Measurements from ENCODE around the gene ZNF630.
A peak's percentile ranks its signal among the peaks of the same experiment; 100 is the strongest.
"Not testable (repeated sequence)": the region's sequence is repeated elsewhere in the genome, so short reads cannot be mapped to it uniquely, and the experiment has no call there.

Gene ZNF630

DNA sequence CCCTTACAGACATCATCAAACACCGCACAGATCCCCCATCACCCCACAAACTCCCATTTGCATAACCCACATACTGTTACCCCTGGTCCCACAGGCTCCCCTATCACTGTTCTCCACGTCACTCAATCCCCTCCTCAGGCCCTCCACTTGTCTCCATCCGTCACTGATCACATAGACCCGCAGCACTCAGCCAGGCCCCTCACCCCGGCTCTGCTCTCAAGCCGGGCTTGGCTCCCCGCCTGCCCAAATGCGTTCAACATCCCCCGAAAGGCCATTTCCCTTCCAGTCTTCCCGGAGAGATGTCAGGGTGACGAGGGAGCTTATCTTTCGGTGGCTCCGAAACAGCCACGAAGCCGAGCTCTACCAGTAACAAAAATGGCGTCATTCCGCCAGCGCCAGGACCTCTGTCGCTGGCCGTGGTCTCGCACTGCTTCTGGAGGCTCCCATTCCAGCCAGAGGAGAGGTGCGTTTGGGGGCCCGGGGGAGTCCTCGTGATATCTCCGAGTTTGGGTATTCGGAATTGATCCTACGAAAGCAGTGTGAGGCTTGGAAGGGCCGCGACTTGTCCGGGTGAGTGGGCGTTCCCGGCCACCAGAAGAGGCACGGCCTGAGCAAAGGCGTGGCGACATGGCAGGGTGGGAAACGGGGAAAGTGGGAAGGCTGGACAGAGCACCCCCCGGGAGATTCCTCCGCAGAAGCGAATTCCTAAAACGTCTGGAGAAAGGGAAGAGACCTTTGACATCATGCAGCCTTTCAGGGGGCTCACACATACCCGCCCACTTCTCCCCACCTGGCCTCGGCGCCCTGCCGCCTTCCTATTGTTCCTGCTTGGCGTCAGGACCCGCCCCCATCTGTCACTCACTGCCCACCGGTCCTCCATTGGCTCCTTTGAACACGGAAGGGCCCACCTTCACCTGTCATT is at the start of gene ZNF630:
Gene ZNF630, minus strand, starts transcription at position 577 of the 922 bp plus-strand sequence. CDS start 4,754 bp downstream, outside the sequence.
- peak; percentile 38 for DNase-seq

DNA sequence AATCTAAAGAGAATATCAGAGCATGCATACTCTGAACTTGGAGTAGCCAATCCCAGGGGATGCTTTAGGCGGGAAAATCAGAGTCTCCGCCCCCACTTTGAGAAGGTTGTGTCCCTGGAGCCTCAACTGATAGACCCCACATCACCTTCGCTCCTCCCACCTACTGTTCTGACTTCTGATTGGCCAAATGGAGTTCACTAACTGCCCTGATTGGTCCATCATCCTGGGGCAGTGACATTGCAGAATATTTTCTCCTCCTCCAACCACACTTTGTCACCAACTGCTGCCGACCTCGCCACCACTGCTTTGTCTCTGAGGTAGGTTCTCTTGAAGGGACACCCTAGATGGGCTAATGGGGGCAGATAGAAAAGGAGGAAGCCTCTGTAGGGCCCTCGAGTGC is 36.3 kb upstream of the ZNF630 start:
- DNase-seq: no peak

DNA sequence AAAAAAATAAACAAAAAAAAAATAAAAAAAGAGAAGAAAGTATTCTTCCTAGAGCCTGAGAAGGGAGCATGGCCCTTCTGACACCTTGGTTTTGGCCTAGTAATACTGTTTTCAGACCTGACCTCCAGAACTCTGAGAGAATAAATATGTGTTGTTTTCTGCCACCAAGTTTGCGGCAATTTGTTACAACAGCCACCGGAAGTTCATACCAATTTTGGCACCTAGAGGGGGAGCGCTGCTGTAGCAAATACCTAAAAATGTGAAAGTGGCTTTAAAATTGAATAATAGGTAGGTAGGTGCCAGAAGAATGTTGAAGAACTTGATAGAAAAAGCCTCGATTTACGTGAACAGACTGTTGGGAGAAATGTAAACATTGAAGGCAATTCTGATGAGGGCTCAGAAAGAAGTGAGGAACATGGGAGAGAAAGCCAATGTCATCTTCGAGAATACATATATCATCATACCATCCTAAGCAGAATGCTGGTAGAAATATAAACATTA is 31.5 kb upstream of the ZNF630 start:
- DNase-seq: no peak

GRCh38 chrX:48101443-48101842 is 30.0 kb upstream of the ZNF630 start:
- no peak for DNase-seq

DNA sequence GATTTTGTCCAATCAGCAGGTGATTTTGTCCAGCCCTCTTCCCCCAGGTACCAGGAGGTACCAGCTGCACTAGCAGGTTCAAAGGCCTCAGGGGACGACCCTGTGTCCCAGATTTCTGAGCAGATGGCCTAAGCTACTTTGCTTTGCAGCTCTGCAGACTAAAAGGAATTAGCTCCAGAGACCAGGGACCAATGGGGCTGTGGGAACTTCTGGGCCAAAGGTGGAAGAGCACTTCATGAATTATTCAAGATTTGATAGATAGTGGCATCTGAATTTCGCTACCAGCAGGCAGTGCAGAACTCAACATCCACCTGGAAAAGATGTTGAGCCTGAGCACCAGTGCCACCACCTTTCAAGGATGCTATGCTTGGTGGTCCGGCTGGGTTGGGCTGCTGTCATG is 21.1 kb upstream of the ZNF630 start:
- not testable (repeated sequence) for DNase-seq

GRCh38 chrX:48090123-48090522 is 18.7 kb upstream of the ZNF630 start:
- DNase-seq: no peak

GRCh38 chrX:48086082-48086481 is 14.6 kb upstream of the ZNF630 start:
- DNase-seq: no peak

- no peak for DNase-seq
Observed at GRCh38 chrX:48083706-48084105, 12.3 kb upstream of the ZNF630 start.

DNA sequence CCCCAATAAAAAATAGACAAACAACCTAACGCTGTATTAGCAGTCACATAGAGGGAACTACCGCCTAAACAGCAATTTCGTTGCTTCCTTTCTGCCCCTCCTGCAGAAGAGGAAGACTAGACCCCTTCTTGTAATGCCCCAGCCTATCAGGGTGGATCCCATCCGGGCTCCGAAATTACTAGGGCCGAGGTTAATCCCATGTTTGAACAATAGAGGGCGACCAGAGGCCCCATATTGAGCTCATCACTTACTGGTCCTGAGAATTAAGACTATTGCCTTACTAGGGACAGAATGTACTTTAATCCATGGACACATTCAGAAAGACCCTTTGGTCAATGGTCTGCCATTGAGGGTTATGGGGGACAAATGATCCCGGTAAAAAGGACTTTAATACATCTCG is 11.8 kb upstream of the ZNF630 start:
- no peak for DNase-seq

- DNase-seq: no peak
Observed at GRCh38 chrX:48076343-48076742, 4.9 kb upstream of the ZNF630 start.

DNA sequence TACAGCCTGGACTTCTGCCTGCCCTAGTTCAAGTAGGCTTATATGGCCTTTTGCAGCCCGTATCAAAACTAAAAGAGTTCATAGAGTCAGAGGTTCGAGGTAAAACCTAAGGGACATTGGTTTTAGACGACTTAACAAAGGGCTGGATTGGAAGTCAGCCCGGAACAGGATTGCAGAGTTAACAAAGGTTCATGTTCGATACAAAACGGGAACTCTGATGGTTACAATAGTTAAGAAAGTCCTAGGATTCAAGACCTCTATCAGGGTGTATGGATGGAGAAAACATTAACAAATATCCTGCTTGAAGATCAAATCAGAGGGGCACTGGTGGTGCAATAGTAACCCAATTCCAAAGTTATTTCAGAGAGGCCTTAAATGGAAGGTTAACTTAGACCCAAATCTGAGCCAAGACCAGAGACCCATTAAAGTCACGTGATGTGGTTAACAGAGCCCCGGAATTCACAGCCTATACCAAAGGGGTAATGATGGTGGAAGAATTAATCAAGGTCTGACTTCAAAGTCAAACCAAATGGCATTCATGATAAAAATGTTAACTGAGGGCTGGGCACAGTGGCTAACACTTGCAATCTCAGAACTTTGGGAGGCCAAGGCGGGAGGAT is 656 bp upstream of the ZNF630 start:
- DNase-seq: no peak

DNA sequence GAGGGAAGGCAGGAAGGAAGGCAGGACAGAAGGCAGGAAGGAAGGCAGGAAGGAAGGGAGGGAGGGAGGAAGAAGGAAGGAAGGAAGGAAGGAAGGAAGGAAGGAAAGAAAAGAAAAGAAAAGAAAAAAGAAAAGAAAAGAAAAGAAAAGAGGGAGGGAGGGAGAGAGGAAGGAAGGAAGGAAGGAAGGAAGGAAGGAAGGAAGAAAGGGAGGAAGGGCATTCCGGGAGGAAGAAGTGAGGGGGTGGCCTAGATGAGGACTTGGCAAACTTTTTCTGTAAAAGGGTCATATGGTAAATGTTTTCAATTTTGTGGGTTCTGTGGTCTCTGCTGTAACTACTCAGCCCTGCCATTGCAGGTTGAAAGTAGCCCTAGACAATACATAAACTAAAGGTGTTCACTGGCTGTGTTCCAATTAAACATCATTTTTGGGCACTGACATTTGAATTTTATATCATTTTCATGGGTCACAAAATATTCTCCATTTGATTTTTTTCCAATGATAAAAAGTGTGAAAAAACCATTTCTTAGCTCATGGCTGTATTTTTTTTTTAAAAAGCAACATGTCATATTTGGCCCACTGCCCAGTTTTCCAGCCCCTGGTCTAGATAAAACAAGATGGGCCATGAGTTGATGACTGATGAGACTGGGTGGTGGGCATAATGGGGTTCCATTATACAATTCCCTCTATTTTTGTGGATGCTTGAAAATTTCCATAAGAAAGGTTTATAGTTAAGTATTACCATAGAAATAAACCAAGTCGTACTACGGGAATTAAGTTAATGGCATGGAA is 3.1 kb downstream of the ZNF630 start:
- no peak for DNase-seq

DNA sequence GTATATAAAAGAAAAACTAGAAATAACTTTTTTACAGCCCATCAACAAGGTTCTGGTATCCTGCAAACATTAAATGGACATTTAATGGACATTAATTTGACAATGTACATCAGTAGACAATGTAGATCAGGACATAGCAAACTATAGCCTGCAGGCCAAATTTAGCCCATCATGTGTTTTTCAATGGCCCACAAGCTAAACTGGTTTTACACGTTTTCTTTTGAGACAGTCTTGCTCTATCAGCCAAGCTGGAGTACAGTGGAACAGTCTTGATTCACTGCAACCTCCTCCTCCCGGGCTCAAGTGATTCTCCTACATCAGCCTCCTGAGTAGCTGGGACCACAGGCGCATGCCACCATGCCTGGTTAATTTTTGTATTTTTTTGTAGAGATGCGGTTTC is 7.2 kb downstream of the ZNF630 start:
- no peak for DNase-seq

DNA sequence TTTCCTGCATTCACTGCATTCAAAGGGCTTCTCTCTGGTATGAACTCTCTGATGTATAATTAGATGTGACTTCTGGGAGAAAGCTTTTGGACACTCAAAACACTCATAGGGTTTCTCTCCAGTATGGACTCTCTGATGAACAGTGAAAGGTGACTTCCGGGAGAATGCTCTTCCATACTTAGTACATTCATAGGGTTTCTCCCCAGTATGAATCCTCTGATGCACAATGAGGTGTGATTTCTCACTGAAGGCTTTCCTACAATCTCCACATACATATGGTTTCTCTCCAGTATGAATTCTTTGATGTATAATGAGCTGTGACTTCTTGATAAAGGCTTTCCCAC is 12.2 kb downstream of the ZNF630 start:
- no peak for DNase-seq

DNA sequence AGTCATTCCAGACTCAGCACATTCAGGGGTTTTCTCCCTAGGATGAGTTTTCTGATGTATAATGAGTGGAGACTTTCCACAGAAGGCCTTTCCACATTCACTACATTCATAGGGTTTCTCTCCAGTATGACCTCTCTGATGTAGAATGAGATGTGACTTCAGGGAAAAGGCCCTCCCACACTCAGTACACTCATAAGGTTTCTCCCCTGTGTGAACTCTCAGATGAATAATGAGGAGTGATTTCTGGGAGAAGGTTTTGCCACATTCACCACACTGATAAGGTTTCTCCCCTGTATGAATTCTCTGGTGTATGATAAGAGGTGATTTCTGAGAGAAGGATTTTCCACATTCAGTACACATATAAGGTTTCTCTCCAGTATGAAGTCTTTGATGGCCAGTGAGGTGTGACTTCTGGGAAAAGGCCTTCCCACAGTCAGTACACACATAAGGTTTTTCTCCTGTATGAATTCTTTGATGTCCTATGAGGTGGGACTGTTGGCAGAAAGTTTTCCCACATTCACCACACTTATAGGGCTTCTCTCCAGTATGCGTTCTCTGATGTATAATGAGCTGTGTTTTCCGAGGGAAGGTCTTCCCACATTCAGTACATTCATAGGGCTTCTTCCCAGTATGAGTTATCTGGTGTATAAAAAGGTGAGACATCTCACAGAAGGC is 12.7 kb downstream of the ZNF630 start:
- no peak for DNase-seq

DNA sequence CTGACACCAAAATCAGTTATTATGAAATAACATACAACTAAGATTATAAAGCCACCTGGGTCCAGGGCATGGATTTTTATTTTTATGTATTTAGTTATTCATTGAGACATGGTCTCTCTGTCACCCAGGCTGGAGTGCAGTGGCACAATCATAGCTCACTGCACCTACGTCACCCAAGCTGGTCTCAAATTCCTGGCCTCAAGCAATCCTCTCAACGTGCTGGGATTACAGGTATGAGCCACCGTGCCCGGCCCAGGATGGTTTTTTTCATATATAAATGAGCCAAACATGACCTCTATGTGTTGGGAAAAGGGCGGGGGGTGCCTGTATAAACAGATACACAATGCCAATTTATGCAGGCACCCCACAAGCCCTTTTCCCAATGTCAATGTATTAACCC is 24.6 kb downstream of the ZNF630 start:
- no peak for DNase-seq

DNA sequence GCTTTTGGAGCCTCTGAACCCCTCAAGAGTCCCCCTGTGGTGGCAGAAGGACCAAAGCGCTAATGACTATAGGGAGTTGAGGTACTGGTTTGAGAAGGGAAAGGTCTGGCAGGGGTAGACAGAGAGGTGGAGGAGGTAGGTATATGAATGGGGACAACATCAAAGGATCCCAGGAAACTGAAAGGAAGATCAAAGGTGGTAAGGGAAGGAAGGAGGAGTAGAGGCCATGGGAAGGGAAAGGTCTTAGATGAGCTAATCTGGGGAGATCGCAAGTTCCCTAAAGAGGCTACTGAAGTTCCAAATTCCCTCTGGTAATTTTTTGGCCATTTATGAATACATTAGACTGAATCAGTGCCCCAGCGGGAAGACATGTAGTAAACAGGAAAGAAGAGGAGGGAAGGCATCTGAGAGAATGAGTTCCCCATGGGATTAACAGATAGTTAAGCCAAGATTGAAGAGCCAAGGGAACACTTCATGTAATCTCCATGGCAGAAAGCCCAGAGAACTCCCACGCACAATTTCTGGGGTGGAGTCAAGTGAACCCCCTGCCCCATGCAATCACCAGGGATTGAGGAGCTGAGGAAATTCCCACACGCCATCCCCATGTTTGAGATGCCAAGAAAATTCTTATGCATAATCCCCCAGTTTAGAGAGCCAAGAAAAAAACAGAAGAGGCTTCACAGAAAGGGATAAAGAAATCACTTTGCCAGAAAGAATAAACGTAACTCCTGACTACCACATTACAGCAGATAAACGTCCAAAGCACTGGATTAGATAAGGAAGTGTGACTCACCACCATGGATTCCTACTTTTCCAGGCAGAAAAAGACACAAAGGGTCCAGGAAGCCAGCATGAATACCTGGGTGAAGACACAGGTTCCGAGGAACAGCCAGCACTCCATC is 25.8 kb downstream of the ZNF630 start:
- DNase-seq: no peak

- DNase-seq: no peak
Observed at GRCh38 chrX:48043056-48043455, 28.4 kb downstream of the ZNF630 start.

GRCh38 chrX:48035891-48036290 is 35.5 kb downstream of the ZNF630 start:
- DNase-seq: no peak

DNA sequence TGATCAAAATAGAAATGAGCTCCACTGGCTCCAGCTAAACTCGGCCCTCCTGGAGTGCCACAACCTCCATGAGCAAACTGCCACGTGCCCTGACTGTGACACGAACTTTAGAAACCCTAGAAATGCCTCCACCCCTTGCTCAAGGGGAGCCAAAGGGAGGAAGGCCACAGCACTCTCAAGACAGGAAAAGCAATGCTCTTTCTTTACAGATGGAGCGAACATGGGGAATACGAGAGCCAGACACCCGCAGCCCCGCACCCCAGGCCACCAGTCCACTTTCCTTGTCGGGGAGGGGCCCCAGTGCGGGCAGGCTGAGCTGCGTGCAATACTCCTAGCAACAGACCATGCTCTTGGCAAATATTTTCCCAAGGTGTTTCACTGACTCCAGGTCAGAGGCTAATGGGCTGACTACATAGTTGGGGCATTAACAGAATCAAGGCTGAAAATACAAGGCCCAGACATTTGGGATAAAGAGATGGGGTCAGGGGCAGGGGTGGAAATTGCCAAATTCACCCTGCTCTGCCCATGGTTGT is 40.7 kb downstream of the ZNF630 start:
- not testable (repeated sequence) for DNase-seq

- no peak for DNase-seq
Observed at GRCh38 chrX:48030237-48030636, 41.2 kb downstream of the ZNF630 start.

- DNase-seq: no peak
Observed at GRCh38 chrX:48028091-48028490, 43.3 kb downstream of the ZNF630 start.
